HG03196 (cell line): ENCODE measurements around the gene DQX1.

Source experiments
- ATAC-seq: cut with Tn5 transposase; IDR thresholded peaks from one replicate; pipeline ENCODE4 v1.9.1; 2021; ENCODE audit not compliant: unreplicated experiment

DQX1 gene

GRCh38 chr2:74554820-74555531 lies 28.9 kb upstream of the DQX1 start:
- no peak for ATAC-seq

DNA sequence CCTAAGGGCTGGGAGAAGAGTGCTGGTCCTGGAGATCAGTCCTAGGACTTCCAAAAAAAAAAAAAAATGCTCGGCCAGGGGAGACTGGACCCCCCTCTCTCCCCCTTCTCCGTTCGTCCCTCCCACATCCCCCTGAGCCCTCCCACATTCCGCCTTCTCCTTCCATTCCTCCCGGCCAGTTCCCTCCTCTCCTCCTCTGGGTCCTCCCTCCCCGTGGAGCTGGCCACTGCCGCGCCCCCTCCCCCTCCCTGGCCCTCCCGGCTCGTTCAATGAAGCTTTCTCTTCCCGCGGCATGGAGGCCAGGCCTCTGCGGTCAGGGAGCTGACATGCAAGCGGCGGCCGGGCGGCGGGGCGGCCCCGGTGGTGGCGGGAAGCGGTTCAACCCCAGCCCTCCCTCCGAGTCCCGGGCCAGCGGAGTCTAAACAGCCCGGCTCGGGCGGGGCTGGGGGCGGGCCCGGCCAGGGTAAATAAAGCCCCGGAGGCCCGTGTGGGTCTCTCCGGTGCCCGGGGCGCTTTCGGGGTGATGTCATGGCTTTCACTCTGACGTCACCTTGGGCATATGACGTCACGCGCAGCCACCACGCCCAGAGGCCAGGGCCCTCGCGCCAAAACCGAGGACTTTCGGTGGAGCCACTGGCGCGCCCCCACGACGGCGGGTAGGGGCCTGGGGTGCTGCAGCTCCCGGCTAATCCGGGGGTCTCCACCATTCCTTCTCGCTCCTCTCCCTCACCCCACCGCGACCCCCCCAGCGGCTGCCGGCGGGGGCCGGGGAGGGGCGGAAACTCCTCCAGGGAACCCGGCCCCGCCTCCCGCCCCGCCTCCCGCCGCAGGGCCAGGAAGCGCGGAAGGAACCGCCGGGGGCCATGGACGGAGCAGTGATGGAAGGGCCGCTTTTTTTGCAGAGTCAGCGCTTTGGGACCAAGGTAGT lies 28.1 kb upstream of the DQX1 start, which contains the start of the genes DOK1 and LOXL3:
TSS of gene DOK1 (plus strand) at position 829 of the 928 bp plus-strand sequence. CDS start at position 864, 35 bp downstream.
TSS of gene LOXL3 (minus strand) at position 51 of the 928 bp plus-strand sequence. CDS start 1,308 bp downstream, outside the sequence.
- ATAC-seq: peak; percentile 48

DNA sequence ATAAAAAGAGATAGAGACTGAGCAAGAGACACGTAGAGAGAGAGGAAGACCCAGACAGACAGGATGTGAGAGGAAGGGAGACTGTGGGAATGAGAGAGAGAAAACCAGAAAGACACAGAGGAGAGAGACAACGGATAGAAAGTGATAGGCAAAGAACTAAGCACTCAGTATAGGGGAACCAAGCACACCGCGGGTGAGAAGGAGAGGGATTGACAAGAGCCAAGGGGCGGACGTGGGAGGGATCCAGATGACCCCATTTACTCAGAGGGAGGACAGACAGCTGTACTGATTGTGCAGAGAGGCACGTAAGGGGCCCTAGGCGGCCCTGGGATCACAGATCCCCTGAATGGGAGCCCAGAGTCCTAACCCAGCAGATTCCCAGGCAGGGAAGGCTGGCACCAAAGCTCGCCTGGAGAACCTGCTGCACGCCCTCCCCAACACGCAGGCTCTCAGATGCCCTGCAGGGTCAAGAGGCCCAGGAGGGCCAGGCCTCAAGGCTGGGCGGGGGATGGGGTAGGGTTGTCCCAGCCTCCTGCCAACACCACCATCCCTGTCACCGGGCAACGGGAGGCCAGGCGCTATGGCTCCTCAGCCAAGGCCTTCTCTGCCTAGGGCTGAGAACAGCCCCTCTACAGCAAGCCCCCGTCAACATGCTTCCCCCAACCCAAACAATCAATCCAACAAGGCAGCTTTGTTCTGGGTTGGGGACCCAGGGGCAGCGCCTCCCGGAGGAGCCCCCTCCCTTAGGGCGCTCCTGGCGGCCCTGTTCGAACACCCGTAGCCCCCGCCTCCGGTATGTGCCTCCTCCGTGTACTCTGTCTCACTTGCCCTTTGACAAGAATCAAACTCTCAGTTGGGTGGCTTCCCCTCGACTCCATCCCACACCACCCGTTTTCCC lies 27.1 kb upstream of the DQX1 start:
- no peak for ATAC-seq

GRCh38 chr2:74551942-74552913 lies 26.2 kb upstream of the DQX1 start:
- no peak for ATAC-seq

DNA sequence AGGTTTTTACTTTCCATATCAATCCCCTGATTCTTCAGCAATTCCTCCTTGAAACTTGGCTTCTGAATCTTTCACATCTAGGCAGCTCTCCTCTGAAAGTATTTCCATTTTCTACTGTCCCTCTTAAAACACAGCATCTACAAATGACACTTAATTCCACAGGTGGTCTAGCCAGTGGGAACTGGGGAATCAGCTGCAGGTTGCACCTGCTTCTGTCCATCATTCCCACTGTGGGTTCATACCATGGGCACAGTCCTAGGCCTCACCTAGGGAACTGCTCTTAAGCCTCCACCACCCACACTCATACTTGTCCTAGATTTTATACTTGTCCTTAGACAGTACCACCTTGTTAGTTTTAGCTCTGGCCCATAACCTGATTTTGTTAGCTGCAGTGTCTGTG lies 25.5 kb upstream of the DQX1 start:
- ATAC-seq: no peak

DNA sequence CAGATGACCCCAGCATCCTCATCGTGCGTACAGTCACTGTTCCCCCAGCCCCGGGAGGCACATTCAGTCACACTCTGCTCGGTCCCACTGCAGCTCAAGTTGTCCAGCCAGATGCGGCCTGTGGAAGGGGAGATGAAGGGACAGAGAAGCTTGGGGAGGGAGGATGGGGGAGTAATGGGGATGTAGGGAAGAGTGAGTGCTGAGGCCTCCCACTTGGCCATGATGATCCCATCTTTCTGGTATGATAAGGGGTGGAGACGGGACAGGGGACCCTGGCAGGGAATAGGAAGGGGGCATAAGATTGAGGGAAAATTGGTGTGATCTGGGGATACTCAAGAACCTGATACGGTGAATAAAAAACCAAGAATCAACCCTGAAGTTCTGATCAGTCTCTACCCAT lies 24.2 kb upstream of the DQX1 start:
- no peak for ATAC-seq

GRCh38 chr2:74548900-74549826 lies 23.1 kb upstream of the DQX1 start:
- ATAC-seq: no peak

GRCh38 chr2:74548285-74548899 lies 22.4 kb upstream of the DQX1 start:
- ATAC-seq: no peak

DNA sequence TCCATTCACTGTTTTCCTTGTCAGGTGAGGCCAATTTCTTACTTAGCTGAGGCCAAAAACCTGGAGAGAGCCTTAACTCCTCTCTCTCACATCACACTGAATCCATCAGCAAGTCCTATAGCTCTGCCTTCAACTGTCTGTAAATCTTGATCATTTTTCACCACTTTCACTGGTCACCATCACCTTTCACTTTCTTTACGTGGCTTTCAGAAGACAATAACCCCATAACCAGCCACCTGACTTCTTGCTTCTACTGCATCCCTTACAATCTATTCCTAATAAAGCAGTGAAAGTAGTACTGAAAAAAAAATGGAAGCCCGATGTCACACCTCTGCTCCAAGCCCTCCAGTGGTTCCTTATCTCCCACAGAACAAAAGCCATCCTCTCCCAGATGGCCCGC lies 20.0 kb upstream of the DQX1 start:
- ATAC-seq: no peak

- ATAC-seq: no peak
Observed at GRCh38 chr2:74544634-74545033, 18.6 kb upstream of the DQX1 start.

DNA sequence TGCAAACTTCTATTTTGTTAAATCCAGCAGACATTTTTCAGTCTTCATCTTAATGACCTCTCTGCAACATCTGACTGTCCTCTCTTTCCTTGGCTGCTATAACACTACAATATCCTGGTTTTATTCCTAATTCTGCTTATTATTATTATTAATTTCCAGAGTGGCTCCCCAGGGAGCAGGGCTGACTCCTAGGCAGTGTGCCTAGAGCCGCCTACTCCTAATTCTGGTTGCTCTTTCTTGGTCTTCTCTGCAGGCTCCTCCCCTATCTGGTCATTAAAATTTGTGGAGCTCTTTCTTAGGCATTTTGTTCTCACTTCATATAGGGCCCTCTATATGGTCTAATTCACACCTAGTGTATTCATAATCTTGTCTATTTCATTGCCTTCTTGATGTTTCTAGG lies 16.9 kb upstream of the DQX1 start:
- ATAC-seq: no peak

DNA sequence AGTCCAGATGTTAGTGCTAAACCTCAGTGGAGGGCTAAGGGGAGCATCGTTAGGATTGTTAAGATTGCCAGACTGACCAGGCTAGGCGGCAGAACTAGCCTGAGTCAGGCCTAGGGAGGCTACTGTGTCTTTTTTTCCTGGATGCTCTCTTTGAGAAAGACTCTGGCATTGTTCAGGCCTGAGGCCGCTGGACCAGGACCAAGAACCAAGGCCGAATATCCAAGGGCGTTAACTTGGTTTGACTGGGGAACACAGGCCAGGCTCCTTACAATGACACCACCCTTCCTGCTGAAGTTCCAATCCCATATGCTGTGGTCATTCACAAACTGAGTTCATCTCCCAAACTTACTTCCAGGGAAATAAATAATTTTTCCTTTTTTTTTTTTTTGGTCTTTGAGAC lies 14.3 kb upstream of the DQX1 start:
- no peak for ATAC-seq

- no peak for ATAC-seq
Observed at GRCh38 chr2:74538881-74539339, 12.9 kb upstream of the DQX1 start.

GRCh38 chr2:74537140-74537539 lies 11.1 kb upstream of the DQX1 start:
- no peak for ATAC-seq

DNA sequence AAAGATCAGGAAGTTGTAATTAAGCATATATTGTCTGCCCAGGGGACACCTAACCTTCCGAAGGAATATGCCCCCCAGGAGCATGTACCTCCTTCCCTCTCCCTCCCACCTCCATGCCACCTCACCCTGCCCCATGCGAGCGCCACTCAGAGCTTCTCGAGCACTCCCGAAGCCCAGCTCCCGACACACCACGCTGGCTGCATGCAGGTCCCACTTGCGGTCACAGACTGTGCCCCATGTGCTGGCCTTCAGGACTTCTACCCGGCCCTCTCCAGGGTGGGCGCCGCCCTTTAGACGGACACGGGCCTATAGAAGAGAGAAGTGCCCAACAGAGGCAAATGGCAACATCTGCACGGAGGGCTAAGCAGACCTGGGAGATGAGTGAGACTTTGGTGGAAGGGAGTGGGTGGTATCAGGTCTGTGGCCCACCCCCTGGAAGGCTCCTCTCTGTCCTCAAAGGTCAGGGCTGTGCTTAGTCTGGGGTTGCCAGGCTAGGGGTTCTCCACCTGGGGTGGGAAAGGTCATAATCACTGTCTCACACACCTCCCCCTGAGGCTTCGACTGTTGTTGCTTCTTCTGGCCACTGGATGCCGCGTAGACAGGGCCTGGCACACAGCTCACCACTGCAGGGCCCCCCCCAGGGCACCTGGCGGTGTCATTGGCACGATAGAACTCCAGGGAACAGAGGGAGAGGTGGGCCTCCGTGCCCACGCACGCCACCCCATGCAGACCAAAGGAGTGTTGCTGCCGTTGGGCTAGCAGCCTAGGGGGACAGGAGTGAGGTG lies 10.3 kb upstream of the DQX1 start:
- no peak for ATAC-seq

- ATAC-seq: no peak
Observed at GRCh38 chr2:74535440-74535965, 9.5 kb upstream of the DQX1 start.

GRCh38 chr2:74534411-74534810 lies 8.4 kb upstream of the DQX1 start:
- no peak for ATAC-seq
